ENCODE results near the gene CBLC. TPM values are rescaled to one million over a fixed set of nuclear protein-coding genes. Genes with fewer than 3 reads are reported as not detected.

Gene CBLC
- total RNA-seq, 2 donors from 2014 or later = 30.1 to 33.6 TPM

GRCh38 chr19:44749292-44749691, 28.4 kb upstream of the CBLC start:
- Histone ChIP-seq H3K4me3 (peak overlapping the region; percentile 74 to 79), H3K36me3 (no peaks in the 10 kb centered on the region), H3K27me3 (replicated peaks; ENCODE audit: insufficient read depth) (no peaks in the 10 kb centered on the region), H3K9me3 (no peaks in the 10 kb centered on the region), H3K4me1 (replicated peaks) (peaks cover 28% of the 10 kb centered on the region), H3K27ac (peak overlapping the region; percentile 96)
- intact Hi-C loops (cut with DNase I) = no loop called here
- DNase-seq (ENCODE audit: low spot score) = no peak
- TF ChIP-seq CTCF (IDR thresholded peaks at IDR 0.05) = no peak
- TF ChIP-seq POLR2A (IDR thresholded peaks at IDR 0.05) = no peak
- TF ChIP-seq POLR2AphosphoS5 (IDR thresholded peaks at IDR 0.05) = no peak
- WGBS = 18% methylated on average over 1 of the region's 1 CpG

DNA sequence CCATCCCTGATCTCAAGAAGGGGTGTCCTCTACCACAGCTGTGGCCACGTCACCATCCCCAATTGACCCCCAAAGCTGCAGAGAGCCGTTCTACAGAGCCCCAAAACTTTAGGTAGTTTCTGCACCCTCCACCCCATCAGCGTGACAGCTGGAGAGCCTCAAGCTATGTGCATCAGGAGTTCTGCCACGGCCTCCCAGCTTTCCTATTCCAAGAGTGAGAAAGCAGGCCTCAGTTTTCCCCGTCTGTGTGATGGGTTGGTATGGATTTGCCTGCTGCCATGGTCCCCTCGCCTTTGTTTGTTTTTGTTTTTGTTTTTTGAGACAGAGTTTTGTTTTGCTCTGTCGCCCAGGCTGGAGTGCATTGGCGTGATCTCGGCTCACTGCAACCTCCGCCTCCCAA, 27.7 kb upstream of the CBLC start:
- WGBS = 83% methylated on average over 10 of the region's 10 CpGs
- no peaks in the 10 kb centered on the region for H3K9me3 ChIP-seq
- no peak for DNase-seq (ENCODE audit: low spot score)
- no peaks in the 10 kb centered on the region for H3K27me3 ChIP-seq (replicated peaks; ENCODE audit: insufficient read depth)
- intact Hi-C loops (cut with DNase I) = no loop called here
- peak overlapping the region; percentile 96 for H3K27ac ChIP-seq
- peak overlapping the region; percentile 74 to 79 for H3K4me3 ChIP-seq
- H3K36me3 ChIP-seq = no peaks in the 10 kb centered on the region
- H3K4me1 ChIP-seq (replicated peaks) = peaks cover 33% of the 10 kb centered on the region
- TF ChIP-seq CTCF (IDR thresholded peaks at IDR 0.05) (no peak), POLR2AphosphoS5 (IDR thresholded peaks at IDR 0.05) (no peak), POLR2A (IDR thresholded peaks at IDR 0.05) (no peak)

DNA sequence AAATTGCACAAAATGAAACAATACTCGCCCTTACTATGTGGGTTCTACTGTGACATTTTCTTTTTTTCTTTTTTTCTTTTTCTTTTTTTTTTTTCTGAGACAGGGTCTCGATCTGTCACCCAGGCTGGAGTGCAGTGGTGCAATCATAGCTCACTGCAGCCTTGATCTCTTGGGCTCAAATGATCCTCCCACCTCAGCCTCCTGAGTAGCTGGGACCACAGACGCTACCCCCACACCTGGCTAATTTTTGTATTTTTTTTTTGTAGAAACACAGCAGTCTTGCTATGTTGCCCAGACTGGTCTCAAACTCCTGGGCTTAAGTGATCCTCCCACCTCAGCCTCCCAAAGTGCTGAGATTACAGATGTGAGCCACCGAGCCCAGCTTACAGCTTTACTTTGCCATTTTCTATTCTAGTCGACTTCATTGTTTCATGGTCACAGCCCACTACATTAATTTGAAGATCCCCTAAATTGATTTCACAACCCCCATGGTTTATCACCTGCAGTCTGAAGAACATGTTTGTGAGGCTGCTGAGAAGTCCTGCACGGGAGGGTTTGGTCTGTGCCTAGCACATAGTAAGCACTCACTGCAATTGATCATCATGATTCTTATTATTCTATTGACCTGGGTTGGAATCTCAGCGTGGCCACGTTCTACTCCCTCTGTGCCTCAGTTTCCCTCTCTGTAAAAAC, 25.4 kb upstream of the CBLC start:
- WGBS = 72% methylated on average over 8 of the region's 8 CpGs
- intact Hi-C loops (cut with DNase I) = no loop called here
- Histone ChIP-seq H3K36me3 (no peaks in the 10 kb centered on the region), H3K4me3 (no peak overlapping the region), H3K4me1 (replicated peaks) (peaks cover 48% of the 10 kb centered on the region), H3K9me3 (no peaks in the 10 kb centered on the region), H3K27ac (peak overlapping the region; percentile 88 to 96), H3K27me3 (replicated peaks; ENCODE audit: insufficient read depth) (no peaks in the 10 kb centered on the region)
- TF ChIP-seq CTCF (IDR thresholded peaks at IDR 0.05) (no peak), POLR2A (IDR thresholded peaks at IDR 0.05) (no peak), POLR2AphosphoS5 (IDR thresholded peaks at IDR 0.05) (no peak)
- no peak for DNase-seq (ENCODE audit: low spot score)

DNA sequence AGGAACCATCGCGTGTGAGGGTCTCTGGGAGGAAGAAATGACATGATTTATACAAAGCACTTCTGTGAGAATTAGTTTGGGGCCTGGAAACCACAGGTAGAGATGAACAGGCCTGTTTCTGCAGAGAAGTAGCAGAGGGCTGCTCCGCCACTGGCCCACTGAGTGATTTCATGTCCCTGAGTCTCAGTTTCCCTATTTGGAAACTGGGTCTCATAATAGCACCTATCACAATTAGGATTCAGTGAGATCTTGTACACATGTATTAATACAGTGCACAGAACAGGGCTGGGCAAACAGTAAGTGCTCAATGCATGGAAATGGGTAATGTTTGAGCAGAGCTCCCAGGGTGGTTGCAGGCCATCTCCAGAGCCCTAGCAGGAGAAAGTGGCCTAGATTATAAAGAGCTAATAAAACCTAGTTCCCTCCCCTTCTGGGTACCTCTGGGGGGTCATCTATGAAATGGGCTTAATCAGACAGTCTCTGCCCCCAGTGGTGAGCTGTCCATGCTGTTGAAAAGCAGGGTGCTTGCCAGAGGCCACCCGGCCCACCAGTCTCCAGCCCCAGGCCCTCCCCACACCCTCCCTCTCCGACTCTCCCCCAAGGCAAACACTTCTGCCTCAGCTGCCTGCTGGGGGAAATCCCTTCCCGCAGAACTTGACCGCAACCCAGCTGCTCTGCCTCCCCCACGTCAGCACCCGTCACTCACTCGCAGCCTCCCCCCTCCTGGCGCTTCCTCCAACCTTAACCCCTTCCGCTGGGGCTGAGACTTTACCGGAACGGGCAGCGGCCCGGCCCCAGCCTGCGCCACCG, 24.7 kb upstream of the CBLC start:
- no peaks in the 10 kb centered on the region for H3K9me3 ChIP-seq
- no peaks in the 10 kb centered on the region for H3K36me3 ChIP-seq
- H3K4me1 ChIP-seq (replicated peaks) = peaks cover 51% of the 10 kb centered on the region
- H3K27ac ChIP-seq = peak overlapping the region; percentile 88 to 96
- 15% methylated on average over 18 of the region's 18 CpGs for WGBS
- no peaks in the 10 kb centered on the region for H3K27me3 ChIP-seq (replicated peaks; ENCODE audit: insufficient read depth)
- intact Hi-C loops (cut with DNase I) = no loop called here
- peak in 1 of 4 experiments; percentile 26 for TF ChIP-seq CTCF (IDR thresholded peaks at IDR 0.05)
- peak; percentile 49 for TF ChIP-seq POLR2A (IDR thresholded peaks at IDR 0.05)
- peak; percentile 85 for TF ChIP-seq POLR2AphosphoS5 (IDR thresholded peaks at IDR 0.05)
- peak overlapping the region; percentile 22 to 39 for H3K4me3 ChIP-seq
- peak; percentile 89 for DNase-seq (ENCODE audit: low spot score)
